H1 (cell line): Measurements from ENCODE around the gene TRABD2A. TPM values are rescaled to one million over a fixed set of nuclear protein-coding genes. Genes with fewer than 3 reads are reported as not detected.

Experiments
- ATF3 ChIP-seq: IDR thresholded peaks from 2 replicates; pipeline ENCODE4 v1.6.1; 2011; ENCODE audit warnings: low read depth, mild to moderate bottlenecking, low read length; ENCODE audit not compliant: insufficient read depth
- CHD2 ChIP-seq: IDR thresholded peaks from 2 replicates; pipeline ENCODE4 v1.6.1; 2012; ENCODE audit warnings: low read length, improper control_type of control experiment
- CHD7 ChIP-seq: fragments of 300-600 bp; sonication (generic); IDR thresholded peaks from 2 replicates; pipeline ENCODE4 v1.7.1; 2012; ENCODE audit warnings: low read length, moderate library complexity, mild to moderate bottlenecking, inconsistent platforms; ENCODE audit not compliant: insufficient replicate concordance
- GTF2F1 ChIP-seq: IDR thresholded peaks from 2 replicates; pipeline ENCODE4 v1.6.1; 2012; ENCODE audit warnings: low read depth, low read length, improper control_type of control experiment, borderline replicate concordance
- SAP30 ChIP-seq: fragments of 300-600 bp; sonication (generic); IDR thresholded peaks from 2 replicates; pipeline ENCODE4 v1.7.1; 2012; ENCODE audit warnings: low read length, moderate library complexity, mild to moderate bottlenecking, inconsistent platforms; ENCODE audit not compliant: insufficient read depth, insufficient replicate concordance
- TEAD4 ChIP-seq: IDR thresholded peaks from 2 replicates; pipeline ENCODE4 v1.6.1; 2012; ENCODE audit warnings: low read depth, low read length, inconsistent platforms, mixed read lengths
- polyA plus RNA-seq, 7 experiments: library from polyadenylated mRNA; depleted of rRNA in 3 of 7; stranded (reverse) in 5 of 7; unstranded in 2 of 7; fragments of >200 nt in 5 of 7; fragments of 200-250 nt in 2 of 7; gene quantifications; 1 replicate in 5 of 7; 2 replicates in 1 of 7; 4 replicates in 1 of 7; pipeline versions ENCODE4 v1.2.1 to v1.2.3, GENCODE V29; 2011 to 2013; ENCODE audit warnings: missing spikeins in 2 of 7, mixed read lengths in 2 of 7
- total RNA-seq: library from RNA; stranded (reverse); fragmentation: NEBNext Ultra II Directional; extraction: Animal tissue kit (Norgen Biotek cat#: 25700); gene quantifications from 2 replicates; pipeline ENCODE4 v1.2.1, GENCODE V29; 2021

TRABD2A gene
- total and polyA plus RNA-seq, 2 of the 8 experiments (the other 6 are each of a cell fraction or from before 2014, with no cell fraction given) = 17.3 to 18.6 TPM

DNA sequence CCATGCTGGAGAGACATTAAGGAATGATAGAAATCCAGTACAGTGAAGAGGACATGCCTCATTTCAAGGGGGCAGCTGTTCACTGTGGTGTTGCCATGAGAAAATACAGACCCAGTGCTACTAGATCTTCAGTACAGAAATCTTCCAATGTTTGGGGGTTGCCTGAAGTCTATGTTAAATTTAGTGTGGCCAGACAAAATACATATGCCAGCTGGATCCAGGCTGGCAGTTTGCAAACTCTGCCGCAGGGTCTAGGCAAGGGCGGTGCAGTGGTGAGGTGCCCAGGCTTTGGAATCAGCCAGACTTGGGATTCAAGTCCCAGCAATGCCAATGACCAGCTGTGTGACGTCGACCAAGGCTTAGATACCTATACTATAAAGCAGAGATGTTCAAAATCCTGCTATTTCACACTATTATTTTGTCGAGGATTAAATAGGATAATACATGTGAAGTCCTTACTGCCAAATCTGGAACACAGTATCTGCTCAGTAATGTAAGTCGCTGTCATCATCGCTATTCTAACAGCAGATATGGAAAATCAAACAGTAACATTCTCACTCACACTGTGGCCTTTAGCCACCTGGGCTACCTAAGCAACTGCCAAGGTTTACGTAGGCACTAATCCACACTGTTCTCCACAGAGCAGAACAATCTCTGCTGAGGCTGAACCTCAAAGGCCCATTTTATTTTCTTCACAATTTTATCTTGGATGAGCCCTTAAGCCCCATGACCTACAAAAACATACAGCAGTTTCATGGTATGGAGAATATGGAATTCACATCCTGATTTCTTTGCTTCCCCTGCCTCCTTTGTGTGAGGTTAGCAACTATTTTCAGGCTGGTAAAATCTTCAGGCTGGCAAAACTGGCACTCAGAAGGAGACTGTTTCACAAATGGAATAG lies 18.7 kb upstream of the TRABD2A start (continued):
- TF ChIP-seq CHD7 (no peak), CHD2 (no peak), GTF2F1 (no peak), TEAD4 (no peak), SAP30 (no peak), ATF3 (no peak)
